ENCODE results near the gene MED26.
"Not testable (repeated sequence)": the region's sequence is repeated elsewhere in the genome, so short reads cannot be mapped to it uniquely, and the experiment has no call there.

MED26 gene

DNA sequence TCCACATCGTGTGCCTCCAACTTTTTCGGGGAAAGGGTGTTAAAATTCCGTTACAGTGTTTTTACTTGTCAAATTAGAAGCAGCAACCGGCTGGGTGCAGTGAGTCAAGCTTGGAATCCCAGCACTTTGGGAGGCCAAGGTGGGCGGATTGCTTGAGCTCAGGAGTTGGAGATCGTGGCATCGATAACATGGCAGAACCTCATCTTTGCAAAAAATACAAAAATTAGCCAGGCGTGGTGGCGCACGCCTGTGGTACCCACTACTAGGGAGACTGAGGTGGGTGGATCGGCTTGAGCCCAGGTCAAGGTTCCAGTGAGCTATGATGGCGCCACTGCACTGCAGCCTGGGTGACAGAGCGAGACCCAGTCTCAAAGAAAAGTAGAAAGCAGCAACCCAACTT is 54.7 kb downstream of the MED26 start:
- no peak for DNase-seq (ENCODE audit: low read depth, low spot score)

DNA sequence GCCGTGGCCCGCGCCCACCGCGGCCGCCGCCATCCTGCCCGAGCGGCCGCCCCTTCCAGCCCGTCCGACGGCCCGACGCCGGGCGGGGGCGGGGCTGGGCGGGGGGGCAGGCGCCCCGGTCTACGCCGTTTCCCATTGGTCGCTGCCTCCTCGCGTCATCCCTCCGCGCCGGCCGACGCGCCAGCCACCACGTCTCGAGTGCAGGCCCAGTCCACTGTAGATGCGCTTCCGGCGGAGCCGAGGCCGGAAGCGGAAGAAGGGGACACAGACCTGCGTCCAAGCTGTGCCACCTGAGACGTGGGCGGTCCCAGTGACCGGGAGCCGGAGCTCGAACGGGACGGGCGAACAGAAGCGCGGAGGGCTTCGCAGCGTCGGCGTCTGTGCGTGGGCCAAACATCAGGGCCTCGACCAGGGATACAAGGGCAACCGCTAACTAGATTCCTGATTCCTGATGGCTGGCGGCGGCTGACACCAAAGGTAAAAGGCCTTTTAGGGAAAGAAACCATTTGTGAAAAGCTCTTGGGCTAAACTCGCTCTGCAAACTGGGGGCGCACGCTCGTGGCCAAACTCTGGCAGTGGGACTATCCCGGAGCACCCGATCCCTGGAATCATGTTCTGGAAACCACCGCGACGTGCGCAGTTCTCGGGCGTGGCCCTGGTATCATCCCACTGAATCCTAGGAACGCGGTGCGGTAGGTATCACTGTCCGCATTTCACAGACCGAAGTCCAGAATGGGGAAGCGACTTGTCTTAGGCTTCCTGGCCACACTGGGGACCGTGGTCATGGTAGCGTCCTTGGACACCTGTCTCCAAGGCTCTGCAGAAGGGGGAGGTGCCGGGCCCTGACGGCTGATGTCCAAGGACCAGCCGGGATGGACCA is 55.4 kb downstream of the MED26 start, which contains the start of gene SLC35E1:
SLC35E1 (minus strand) TSS at position 84 of the 880 bp plus-strand sequence; CDS start at position 33, 51 bp downstream.
- DNase-seq (ENCODE audit: low read depth, low spot score): peak; percentile 72

DNA sequence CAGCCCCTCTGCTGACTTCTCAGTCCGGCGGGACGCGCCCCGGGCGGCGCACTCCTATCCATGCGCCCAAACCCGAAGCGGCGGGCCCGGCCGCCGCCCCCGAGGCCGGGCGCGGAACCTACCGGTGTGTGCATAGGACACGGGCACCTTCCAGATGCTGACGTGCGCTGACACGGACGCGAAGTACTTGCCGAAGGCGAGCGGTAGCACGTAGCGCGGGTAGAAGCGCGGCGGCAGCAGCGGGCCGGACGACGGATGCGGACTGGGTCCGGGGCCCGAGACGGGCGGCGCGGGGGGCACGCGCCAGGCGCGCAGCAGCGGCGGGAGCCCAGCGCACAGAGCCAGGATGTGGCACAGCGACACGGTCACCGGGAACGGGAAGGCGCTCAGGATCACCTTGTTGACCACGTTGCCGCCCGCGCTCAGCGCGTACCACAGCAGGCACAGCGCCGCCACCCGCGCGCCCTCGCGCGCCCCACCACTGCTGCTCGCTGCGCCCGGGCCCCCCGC is 56.1 kb downstream of the MED26 start:
- DNase-seq (ENCODE audit: low read depth, low spot score): no peak

DNA sequence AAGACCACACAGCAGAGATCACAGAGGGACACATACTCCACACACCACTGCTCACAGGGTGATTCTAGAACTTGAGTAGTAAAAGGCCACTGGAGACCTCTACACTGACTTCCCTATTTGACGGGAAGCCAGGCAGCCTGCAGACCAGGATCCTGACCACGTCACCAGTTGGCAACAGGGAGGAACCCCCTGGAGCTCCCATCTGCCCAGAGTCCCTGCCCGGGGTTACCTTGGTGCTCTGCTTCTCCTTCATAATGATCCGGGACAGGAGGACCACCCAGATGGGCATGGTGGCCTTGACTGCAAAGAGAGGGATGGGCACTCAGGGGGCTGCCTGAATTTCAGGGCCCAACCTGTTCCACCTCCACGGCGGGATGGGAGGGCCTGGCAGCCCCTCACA is 56.7 kb downstream of the MED26 start:
- no peak for DNase-seq (ENCODE audit: low read depth, low spot score)

DNA sequence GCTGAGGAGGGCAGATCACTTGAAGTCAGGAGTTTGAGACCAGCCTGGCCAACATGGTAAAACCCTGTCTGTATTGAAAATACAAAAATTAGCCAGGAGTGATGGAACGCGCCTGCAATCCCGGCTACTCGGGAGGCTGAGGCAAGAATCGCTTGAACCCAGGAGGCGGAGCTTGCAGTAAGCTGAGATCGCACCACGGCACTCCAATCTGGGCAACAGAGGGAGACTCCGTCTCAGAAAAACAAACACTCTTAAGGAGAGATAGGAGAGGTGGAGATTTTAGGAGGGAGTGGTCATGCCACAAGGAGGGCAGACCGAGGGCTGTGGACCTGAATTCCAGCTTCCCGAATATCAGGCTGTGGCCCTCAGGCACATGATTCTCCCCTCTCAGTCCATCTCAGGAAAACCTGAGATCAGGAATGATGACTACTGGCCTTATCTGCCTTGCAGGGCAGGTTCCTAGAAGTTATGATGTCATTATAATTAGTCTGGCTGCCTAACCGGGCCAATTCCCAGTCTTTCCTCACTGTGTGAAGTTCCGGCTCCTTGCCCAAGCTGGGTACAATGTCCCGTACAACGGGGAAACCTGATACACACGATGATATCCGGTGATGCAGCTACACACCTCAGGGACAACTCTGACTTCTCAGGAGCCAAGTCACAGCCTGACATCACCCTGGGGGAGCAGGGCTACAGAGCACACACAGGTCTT is 58.2 kb downstream of the MED26 start:
- no peak for DNase-seq (ENCODE audit: low read depth, low spot score)

DNA sequence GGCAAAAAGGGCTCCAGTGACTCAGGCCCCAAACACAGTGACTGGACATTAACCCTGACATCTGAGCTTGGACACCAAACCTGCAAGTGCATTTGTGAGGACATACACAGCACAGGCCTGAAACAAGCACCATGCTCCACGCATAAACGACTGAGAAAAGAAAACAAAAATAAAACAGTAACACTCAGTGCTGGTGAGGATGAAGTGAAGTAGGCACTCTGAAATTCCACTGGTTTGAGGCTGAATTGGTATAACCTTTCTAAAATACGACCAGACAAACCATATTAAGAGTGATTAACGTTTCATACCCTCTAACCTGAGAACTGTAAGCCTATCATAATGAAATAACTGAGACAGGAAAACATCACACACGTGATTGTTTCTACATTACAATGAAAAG is 61.3 kb downstream of the MED26 start:
- DNase-seq (ENCODE audit: low read depth, low spot score): no peak

DNA sequence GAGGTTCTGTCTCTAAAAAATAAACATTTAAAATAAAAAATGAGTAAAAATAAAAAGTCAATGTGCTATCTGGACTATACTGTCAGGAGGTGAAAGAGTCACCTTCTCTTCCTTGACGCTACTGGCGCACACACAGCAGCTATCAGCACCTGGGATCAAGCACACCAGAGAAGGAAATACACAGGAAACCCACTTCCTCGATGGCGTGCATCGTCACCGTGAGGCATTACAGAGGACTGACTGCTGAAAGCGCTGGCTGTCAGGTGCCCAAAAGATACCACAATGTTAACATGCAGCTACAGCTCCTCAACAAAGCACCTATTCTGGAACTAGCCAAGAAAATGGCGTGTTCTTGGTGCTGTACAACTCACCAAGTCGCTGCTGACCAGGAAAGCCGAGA is 61.8 kb downstream of the MED26 start:
- DNase-seq (ENCODE audit: low read depth, low spot score): no peak

DNA sequence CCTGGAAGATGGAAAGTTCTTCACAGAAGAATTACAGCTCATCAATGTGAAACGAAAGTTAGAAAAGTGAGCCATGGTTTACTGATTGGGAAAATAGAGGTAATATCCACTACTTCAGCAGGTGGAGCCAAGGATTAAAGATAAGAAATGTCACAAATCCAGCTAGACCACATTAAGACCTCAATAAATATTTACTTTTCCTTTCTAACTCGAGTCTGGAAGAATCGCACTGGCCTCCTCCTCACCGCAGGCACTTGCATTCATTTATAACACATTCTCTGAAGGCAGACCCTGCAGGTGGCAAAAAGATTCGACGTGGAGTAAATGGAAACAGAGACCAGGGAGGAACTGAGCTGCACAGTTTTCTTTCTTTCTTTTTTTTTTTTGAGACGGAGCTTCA is 63.2 kb downstream of the MED26 start:
- DNase-seq (ENCODE audit: low read depth, low spot score): no peak

DNA sequence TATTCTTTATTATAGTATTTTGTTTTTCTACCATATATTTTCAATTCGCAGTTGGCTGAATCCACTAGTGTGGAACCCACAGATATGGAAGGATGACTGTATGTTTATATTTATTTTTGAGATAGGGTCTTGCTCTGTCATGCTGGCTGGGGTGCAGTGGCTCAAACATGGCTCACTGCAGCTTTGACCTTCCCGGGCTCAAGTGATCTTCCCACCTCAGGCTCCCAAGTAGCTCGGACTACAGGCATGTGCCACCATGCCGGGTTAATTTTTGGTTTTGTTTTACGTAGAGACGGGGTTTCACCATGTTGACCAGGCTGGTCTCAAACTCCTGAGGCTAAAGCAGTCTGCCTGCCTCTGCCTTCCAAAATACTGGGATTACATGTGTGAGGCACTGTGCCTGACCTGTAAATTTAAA is 65.4 kb downstream of the MED26 start:
- DNase-seq (ENCODE audit: low read depth, low spot score): no peak

DNA sequence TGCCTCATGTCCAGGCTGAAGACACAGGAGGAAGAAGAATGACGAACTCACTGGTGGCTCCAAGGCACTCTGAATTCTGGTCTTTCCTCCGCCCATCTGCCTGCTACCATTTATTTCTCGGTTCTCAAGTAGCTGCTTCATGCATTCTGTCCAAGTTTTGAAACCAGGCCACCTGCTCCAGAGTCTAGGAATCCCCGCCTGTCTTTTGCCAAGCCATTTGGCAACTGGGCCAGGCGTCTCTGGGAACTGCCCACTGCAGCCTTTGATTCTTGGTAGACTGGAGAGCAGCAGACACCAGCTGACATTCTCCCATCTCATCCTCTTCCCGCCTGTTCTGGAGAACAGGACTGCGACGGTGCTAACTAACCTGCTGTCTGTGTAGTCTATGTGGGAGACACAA is 66.6 kb downstream of the MED26 start:
- no peak for DNase-seq (ENCODE audit: low read depth, low spot score)

DNA sequence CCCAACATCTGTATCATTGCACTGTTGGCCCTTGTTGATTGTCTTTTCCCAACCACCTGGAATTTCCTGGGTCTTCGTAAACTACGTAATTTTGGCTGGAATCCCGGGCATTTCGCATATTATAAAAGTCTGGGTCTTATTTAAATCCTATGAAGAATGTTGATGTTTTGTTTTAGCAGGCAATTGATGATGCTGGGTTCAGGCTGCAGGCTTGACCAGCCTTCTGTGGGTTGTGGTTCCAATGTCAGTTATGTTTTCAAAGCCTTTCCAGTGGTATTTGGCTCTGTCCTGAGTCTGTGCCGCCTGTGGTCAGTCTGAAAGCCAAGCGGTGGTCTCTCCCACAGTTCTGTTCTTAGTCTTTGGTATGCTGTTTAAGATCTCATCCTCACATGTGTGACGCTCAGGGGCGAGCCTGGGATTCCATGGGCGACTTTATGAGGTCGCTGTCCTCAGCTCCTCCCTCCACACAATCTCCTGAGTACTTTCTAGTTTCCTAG is 68.2 kb downstream of the MED26 start:
- no peak for DNase-seq (ENCODE audit: low read depth, low spot score)

DNA sequence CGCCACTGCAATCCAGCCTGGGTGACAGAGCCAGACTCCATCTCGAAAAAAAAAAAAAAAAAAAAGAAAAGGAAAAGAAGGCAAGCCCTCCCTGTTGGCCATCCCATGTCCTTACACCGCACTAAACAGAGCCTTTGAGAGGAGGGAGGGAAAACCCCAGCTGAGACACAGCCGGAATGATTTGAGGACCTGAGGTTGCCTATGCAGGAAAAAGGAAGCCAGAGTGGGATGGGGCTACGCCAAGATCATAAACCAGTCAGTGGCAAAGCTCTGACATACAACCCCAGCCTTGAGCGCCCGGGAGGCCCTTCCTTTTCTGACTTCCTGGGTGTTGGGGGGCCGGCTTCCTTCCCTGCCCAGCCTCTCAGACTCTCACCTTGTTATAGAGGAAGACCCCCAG is 73.2 kb downstream of the MED26 start:
- no peak for DNase-seq (ENCODE audit: low read depth, low spot score)

DNA sequence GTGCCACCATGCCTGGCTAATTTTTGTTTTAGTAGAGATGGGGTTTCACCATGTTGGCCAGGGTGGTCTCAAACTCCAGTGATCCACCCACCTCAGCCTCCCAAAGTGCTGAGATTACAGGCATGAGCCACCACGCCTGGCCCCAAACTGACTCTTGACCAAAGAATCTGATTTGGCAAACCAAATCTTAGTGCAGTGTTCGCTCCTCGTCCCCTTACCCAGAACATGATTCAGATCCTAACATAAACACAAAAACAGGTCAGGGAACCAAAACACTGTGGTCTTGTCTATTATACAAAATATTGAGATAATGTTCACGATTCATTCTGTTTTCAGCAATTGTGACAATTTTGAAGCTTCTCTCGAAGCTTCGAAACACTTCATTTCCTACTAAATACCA is 76.1 kb downstream of the MED26 start:
- DNase-seq (ENCODE audit: low read depth, low spot score): not testable (repeated sequence)

DNA sequence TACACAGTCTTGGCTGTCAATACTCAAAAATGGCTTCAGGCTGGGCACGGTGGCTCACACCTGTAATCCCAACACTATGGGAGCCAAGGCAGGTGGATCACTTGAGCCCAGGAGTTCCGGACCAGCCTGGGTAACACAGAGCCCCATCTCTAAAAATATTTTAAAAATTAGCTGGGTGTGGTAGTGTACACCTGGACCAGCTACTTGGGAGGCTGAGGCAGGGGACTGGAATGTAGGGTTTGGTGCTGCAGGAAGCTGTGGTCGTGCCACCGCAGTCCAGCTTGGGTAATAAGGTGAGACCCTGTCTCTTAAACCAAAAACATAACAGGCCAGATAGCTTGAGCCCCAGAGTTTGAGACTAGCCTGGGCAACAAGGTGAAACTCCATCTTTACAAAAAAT is 79.0 kb downstream of the MED26 start:
- DNase-seq (ENCODE audit: low read depth, low spot score): no peak

DNA sequence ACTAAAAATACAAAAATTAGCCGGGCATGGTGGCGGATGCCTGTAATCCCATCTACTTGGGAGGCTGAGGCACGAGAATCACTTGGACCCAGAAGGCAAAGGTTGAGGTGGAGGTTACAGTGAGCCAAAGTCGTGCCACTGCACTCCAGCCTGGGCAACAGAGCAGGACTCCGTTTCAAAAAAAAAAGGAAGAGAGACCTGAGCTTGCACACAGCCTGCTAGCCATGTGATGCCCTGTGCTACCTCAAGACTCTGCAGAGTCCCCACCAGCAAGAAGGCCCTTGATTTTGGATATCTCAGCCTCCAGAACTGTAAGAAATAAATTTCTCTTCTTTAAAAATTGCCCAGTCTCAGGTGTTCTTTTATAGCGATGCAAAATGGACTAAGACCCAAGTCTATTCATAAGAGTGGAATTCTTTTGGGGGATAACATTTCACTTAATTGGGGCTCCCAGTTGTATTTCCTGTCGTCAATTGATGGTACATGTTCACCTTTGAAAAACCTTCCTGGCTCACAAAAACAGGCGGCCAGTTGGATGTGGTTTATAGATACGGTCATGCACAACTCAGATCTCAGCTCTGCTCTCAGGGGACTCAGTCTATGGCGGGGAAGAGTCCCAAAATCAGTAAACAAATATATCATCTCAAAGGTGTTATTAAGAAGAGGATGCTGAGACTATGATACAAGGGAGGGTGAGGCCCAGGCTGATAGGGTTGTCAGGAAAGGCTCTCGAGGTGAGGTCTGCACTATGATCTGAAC is 83.4 kb downstream of the MED26 start:
- no peak for DNase-seq (ENCODE audit: low read depth, low spot score)

DNA sequence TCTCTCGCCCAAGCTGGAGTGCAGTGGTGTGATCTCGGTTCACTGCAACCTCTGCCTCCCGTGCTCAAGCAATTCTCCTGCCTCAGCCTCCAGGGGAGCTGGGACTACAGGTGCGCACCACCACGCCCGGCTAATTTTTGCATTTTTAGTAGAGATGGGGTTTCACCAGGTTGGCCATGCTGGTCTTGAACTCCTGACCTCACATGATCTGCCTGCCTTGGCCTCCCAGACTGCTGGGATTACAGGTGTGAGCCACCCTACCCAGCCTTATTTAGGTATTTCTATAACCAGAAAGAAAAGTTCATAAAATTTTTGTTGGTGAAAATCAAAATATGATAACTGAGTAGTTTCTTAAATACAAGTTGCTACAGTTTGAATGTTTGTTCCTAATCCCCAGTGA is 84.3 kb downstream of the MED26 start:
- not testable (repeated sequence) for DNase-seq (ENCODE audit: low read depth, low spot score)

DNA sequence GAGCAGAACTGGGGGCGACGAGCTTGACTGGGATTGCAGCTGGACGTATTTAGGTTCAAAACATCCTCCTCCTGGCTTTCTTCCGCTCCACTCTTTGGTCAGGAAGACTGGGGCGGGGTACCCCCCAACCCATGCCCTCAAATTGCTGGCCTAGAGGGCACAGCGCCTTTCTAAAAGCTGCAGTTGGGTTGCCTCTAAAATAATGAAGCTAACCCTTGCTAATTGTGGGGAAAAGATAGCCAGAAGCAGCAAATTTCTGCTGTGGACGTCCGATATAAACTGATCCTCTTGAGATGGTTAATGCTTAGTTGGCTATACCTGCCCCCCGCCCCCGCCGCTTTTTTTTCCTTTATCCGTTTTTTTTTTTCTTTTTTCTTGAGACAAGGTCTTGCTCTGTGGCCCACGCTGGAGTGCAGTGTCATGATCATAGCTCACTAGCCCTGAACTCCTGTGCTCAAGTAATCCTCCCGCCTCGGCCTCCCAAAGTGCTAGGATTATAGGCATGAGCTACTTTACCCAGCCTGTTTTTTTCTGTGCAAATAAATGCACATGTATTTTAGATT is 85.0 kb downstream of the MED26 start:
- no peak for DNase-seq (ENCODE audit: low read depth, low spot score)

DNA sequence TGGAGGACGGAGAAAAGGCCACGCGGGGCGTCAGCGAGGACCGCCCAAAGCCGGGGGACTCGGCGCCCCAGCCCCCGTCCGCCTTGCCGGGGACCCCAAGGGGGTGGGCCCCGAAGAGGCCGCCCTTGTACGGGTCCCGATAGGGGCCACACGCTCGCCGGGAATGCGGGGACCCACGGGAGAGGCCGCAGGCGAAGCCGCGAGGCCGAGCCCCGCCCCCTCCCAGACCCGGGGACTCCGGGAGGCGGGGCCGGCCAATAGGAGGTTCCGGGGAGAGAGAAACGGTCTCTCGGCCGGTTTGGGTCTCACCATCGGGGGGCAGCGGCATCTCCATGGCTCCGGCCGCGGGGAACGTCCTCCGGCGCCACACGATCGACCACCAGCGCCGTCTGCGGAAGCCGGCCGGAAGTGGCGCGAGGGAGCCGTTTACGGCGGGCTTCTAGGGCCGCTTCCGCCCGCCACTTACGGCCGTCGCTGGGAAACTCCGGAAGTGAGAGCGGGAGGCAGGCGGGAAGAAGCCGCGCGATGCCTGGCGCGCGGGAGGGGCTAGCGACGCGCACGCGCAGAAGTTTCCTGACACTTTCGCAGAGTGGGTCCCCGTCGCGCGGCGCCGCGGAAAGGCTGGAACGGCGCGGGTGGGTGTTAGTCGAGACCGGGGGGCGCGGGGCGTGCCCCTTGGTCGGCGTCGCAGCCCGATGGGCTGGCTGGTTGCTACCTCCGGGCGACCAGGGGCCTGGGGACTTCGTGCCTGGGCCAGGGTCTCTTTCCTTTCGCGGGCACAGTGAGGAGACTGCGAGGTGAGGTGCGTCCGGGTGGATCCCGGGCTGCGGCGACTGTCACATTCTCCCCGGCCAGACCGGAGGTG is 85.7 kb downstream of the MED26 start, which contains the start of gene CHERP:
CHERP (minus strand) TSS at position 393 of the 865 bp plus-strand sequence; CDS start at position 334, 59 bp downstream.
- peak; percentile 83 for DNase-seq (ENCODE audit: low read depth, low spot score)

DNA sequence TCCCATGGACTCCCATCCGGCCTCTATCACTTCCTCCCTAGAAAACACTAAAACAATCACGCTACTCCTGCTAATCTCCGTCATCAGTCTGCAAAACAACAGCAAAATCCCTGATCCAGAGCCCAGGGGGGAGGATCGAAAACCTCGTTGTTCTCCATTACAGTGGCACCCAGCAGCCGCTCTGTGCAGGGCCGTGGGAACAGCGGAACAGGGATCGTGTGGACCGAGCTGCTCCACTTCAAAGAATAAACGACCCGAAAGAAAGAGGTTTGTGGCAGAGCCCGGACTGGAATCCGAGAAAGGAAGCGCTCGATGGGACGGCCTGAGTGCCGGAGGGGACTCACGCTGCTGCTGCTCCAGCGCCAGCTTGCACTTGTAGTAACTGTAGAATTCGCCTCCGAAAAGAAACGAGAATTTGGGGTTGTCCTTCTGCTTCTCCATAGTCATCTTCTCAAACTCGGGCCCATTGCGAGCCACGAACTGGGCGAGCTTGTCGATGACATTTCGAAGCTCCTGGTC is 86.4 kb downstream of the MED26 start:
- DNase-seq (ENCODE audit: low read depth, low spot score): no peak

DNA sequence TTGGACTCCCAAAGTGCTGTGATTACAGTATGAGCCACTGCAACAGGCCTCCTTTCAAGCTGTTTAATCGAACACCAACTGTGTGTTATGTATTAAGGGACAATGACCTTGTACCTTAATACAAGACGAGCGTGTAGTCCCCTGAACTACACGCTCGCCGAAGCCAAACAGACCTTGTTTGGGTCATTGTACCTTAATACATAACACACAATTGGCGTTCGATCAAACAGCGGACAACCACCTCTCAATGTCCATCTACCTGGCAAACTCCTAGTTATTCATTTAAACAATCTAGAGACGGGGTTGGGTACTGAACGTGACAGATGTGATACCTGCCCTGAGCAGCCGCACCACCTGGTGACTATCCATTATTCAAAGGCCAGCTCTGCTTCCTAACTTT is 87.1 kb downstream of the MED26 start:
- no peak for DNase-seq (ENCODE audit: low read depth, low spot score)

Measured in smooth muscle cell of the brain vasculature (primary cell).